GM10248 (cell line): ENCODE results near the gene DNAJC16.
"Not testable (repeated sequence)": the region's sequence is repeated elsewhere in the genome, so short reads cannot be mapped to it uniquely, and the experiment has no call there.

Experiments
- CTCF ChIA-PET: fragments of 300-600 bp; sonication (Branson Sonifier 250); formaldehyde crosslinking; extraction: SDS; loops from one replicate; lab custom pipeline; 2021; ENCODE audit warnings: antibody characterized with exemption; lab: Yijun Ruan, JAX
- POLR2A ChIA-PET: fragments of 350-650 bp; sonication (Branson Sonifier 250); formaldehyde crosslinking; extraction: SDS; loops from one replicate; lab custom pipeline; 2020; ENCODE audit warnings: antibody characterized with exemption; lab: Yijun Ruan, JAX
- DNase-seq: peaks from one replicate; pipeline ENCODE4 v3.0.0; 2012; ENCODE audit errors: extremely low spot score
- TF ChIP-seq, protein P1 (sequence below): IDR thresholded peaks from 2 replicates; pipeline ENCODE4 v1.5.1; 2012; ENCODE audit warnings: mild to moderate bottlenecking, low read depth; ENCODE audit errors: extremely low read depth, missing control alignments, control extremely low read depth

DNAJC16 gene

DNA sequence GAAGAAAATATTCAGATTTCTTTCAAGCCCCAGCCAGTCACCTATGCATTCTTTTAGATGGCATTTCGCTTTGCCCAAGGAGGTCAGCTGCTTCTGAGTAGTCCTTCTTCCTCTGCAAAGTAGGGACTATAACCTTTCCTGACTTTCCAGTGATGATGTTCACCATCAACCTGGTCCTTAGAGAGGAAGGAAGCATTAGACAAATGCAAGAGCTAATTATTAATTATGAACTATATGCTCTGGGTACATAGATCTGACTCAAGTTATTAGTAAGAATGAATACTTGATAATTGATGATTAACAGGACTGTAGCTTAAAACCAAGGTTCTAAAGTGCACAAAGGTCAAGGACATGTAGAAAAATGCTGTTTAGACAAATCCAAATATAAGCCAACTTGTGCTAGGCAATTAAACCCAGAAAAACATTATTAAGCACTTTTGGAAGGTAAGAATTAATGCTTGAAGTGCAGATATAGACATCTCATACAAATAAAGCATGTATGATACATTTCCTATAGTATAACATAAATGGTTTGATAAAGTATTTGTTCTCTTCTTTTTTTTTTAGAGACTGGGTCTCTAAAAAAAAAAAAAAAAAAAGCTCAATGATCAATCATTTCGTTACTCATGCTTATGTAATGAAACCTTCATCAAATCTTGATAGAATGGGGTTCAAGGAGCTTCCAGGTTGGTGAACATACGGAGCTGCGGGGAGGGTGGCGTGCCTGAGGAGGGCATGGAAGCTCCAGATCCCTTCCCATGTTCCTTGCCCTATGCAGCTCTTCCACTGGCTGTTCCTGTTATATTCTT lies 69.4 kb downstream of the DNAJC16 start:
- ChIA-PET CTCF (interaction anchor here (0.9 to 1.5 kb wide), 3 partner anchors 20 to 72 kb away, joined by 3 to 4 read pairs (median 4); no protein-coding TSS in a partner anchor), POLR2A (no interaction called here)
- TF ChIP-seq, protein P1, sequence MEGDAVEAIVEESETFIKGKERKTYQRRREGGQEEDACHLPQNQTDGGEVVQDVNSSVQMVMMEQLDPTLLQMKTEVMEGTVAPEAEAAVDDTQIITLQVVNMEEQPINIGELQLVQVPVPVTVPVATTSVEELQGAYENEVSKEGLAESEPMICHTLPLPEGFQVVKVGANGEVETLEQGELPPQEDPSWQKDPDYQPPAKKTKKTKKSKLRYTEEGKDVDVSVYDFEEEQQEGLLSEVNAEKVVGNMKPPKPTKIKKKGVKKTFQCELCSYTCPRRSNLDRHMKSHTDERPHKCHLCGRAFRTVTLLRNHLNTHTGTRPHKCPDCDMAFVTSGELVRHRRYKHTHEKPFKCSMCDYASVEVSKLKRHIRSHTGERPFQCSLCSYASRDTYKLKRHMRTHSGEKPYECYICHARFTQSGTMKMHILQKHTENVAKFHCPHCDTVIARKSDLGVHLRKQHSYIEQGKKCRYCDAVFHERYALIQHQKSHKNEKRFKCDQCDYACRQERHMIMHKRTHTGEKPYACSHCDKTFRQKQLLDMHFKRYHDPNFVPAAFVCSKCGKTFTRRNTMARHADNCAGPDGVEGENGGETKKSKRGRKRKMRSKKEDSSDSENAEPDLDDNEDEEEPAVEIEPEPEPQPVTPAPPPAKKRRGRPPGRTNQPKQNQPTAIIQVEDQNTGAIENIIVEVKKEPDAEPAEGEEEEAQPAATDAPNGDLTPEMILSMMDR, result no peak
- no peak for DNase-seq

DNA sequence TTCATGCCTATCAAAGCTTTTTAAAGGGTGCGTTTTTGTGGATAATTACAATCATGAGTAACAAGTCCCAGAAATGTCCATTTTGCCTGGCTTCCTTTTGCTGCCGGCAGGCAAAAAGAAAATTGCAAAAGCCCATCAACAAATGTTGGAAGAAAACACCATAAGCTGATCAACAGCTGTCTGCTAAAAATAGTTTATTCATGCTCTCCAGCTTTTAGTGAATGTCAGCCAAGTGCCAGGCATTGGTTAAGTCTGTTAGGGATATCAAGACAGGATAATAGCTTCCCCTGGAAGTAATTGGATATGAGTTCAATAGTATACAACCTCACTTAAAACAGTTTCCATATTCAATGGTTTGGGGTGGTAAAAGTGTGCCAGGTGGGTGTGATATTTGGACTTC lies 71.8 kb downstream of the DNAJC16 start:
- DNase-seq, result no peak
- TF ChIP-seq, protein P1, result no peak
- ChIA-PET POLR2A (no interaction called here), CTCF (interaction anchor here (1.1 kb wide), 1 partner anchor 15 kb away, joined by 3 read pairs; no protein-coding TSS in a partner anchor)

DNA sequence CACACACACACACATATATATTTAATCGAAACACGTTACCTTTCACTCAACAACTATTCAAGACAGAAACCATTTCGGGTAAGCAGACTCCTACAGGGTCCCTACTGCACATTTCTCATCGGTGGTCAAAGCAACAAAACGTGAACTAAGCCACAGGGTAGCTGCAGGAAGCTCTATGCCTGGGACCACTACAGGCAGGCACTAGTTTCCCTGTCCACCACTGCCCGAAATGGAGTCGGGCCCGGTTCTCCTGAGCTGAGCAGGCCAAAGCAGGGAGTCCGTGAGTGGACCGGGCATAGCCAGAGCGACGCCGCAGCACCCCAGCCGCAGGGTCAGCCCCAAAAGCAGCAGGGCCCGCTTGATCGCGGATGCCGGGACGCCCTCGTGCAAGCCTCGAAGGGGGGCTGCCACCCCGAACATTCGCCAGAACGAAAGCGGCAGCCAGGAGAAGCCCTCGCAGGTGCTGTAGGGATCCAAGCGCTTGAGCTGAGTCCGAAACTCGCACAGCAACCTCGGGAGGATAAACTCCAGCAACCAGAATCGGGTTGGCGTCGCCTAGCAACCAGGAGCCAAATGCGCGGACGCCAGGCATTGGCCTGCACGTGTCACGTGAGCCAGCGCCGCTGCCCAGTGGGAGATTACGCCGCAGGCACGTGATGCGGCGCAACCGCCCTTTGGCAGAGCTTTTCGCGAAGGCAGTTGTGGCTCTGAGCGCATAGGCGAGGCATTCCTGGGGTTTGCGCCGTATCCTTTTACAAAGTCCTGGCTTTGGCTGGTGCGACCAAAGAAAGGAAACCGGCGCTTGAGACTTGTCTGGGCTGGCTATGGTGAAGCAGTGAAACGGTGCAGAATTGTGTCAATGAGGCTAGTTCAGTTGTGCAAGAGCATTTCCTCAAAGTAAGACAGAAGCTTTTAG lies 76.7 kb downstream of the DNAJC16 start:
- DNase-seq, result peak; percentile 95
- CTCF ChIA-PET, result interaction anchor here (0.6 to 2.5 kb wide), 4 partner anchors 9 to 19 kb away, joined by 3 to 7 read pairs (median 4); no protein-coding TSS in a partner anchor

DNA sequence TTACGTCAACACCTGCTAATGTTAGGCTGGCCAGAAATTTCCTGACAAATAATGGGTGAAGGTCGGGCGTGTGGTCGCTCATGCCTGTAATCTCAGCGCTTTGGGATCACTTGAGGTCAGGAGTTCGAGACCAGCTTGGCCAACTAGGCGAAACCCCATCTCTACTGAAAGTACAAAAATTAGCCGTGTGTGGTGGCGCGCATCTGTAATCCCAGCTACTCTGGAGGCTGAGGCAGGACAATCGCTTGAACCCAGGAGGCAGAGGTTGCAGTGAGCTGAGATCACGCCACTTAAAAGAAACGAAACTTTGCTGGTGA lies 77.3 kb downstream of the DNAJC16 start:
- POLR2A ChIA-PET, result interaction anchor here (1.4 kb wide), 1 partner anchor 14 kb away, joined by 3 read pairs; no protein-coding TSS in a partner anchor
- CTCF ChIA-PET, result interaction anchor here (1.3 to 1.6 kb wide), 2 partner anchors 17 to 20 kb away, joined by 4 read pairs; no protein-coding TSS in a partner anchor
- DNase-seq, result not testable (repeated sequence)

More for the DNA sequence above, 76.7 kb downstream of the DNAJC16 start:
- TF ChIP-seq, protein P1, result no peak
- POLR2A ChIA-PET, result interaction anchor here (1.4 kb wide), 1 partner anchor 15 kb away, joined by 3 read pairs; no protein-coding TSS in a partner anchor

DNA sequence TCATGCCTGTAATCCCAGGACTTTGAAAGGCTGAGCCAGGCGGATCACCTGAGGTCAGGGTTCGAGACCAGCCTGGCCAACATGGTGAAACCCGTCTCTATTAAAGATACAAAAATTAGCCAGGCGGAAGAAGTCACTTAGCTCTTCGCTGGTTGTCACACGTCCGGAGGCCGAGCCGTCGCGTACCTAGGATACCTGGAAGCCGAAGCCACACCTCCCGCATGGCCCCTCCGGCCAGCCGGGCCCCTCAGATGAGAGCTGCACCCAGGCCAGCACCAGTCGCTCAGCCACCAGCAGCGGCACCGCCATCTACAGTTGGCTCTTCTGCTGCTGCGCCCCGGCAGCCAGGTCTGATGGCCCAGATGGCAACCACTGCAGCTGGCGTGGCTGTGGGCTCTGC lies 77.8 kb downstream of the DNAJC16 start:
- DNase-seq, POLR2A ChIA-PET: not testable (repeated sequence)
- CTCF ChIA-PET, result interaction anchor here (1.1 kb wide), 1 partner anchor 12 kb away, joined by 3 read pairs; no protein-coding TSS in a partner anchor

DNA sequence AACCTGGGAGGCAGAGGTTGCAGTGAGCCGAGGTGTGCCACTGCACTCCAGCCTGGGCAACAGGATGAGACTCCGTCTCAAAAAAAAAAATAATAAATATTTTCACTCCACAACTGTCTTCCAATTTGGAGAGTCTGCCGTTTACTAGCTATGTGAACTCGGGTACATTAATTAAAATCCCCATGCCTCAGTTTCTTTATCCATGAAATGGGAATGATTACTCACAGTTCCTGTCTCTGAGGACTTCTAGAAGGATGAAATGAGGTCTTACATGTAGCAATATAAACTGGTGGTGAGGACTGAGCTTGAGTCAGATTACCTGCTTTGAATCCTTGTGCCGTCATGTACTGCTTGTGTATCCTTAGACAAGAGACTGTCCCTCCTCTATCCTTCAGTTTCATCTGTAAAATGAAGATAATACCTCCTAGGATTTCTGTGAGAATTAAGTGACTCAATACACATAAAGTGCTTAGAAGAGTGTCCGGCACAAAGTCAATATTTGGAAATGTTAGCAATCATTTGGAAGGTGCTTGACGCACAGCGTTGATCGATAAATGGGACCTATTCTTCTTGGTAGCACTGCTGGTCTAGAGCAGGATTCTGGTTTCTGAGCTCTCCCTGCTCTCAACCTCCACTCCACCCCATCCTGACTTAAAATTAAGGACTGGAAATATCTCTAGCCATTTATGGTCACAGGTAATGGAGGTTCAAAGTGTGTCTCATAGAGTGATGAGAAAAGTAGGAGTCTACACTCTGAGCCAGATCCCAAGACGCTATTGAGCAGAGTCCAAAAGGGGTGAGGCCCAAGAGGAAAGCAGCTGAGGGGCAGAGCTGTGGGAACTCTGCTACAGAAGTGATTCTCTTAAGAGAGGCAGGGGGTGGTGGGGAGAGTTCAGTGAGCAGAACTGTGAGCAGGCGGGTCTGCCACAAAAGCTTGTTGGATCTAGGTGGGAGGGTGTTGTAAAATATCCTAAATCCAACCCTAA lies 79.0 kb downstream of the DNAJC16 start:
- CTCF ChIA-PET, result interaction anchor here (1.1 kb wide), 1 partner anchor 13 kb away, joined by 3 read pairs; no protein-coding TSS in a partner anchor
- DNase-seq, result no peak
- TF ChIP-seq, protein P1, result no peak
- POLR2A ChIA-PET, result interaction anchor here (0.6 kb wide), 1 partner anchor 26 kb away, joined by 6 read pairs; no protein-coding TSS in a partner anchor
